ENCODE data around the gene PSME2.

DNA sequence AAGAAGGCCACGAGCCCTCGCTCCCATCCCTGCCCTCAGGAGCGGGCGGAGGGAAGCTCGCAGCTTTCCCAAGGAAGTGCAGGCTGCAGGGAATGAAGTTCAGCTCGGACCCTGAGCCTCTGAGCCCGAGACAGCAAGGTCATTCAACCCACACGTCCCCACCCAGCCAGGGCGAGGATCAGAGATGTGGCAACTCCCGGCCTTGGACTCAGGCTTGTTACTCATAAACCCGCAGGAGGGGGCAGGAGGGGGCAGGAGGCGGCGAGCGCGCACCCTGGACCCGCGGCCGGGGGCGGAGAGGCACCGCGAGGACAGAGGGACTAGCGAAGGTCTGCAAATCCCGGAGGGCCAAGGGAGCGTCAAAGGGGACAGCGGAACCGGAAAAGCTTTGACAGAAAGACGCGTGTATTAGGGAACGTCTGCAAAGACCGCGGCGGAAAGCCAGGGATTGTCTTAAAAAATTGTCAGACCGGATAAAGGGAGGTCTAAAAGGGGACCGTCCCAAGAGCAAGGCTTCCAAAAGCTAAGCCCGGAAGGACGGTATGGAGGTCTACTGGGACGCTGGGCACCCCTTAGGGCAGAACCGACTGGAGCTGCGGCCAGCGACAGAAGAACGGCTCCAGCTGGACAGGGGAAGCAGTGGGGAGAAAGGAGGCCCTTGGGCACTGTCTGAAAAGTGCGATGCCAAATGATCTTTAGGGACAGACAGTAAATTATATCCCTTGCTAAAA, 32.4 kb downstream of the PSME2 start:
- peak; percentile 26 to 54 for TF ChIP-seq POLR2A (IDR thresholded peaks at IDR 0.05)
- TF ChIP-seq, protein P1, sequence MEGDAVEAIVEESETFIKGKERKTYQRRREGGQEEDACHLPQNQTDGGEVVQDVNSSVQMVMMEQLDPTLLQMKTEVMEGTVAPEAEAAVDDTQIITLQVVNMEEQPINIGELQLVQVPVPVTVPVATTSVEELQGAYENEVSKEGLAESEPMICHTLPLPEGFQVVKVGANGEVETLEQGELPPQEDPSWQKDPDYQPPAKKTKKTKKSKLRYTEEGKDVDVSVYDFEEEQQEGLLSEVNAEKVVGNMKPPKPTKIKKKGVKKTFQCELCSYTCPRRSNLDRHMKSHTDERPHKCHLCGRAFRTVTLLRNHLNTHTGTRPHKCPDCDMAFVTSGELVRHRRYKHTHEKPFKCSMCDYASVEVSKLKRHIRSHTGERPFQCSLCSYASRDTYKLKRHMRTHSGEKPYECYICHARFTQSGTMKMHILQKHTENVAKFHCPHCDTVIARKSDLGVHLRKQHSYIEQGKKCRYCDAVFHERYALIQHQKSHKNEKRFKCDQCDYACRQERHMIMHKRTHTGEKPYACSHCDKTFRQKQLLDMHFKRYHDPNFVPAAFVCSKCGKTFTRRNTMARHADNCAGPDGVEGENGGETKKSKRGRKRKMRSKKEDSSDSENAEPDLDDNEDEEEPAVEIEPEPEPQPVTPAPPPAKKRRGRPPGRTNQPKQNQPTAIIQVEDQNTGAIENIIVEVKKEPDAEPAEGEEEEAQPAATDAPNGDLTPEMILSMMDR (IDR thresholded peaks at IDR 0.05) = no peak
